HFFc6 (cell line): ENCODE data around the gene IAPP. TPM values are rescaled to one million over a fixed set of nuclear protein-coding genes. Genes with fewer than 3 reads are reported as not detected.
"Not testable (repeated sequence)": the region's sequence is repeated elsewhere in the genome, so short reads cannot be mapped to it uniquely, and the experiment has no call there.

Source experiments
- DNase-seq: peaks from one replicate; pipeline ENCODE4 v3.0.0-alpha.2; 2018
- H3K27ac Mint-ChIP-seq: 2 replicates; pipeline ENCODE4 v1.8.0; 2020; ENCODE audit warnings: mild to moderate bottlenecking, mixed read lengths
- H3K27me3 Mint-ChIP-seq: 2 replicates; pipeline ENCODE4 v1.8.0; 2021; ENCODE audit warnings: mild to moderate bottlenecking, moderate library complexity, mixed read lengths; ENCODE audit not compliant: insufficient read depth
- H3K36me3 Mint-ChIP-seq: 2 replicates; pipeline ENCODE4 v1.8.0; 2021; ENCODE audit warnings: low read depth, mixed read lengths
- H3K4me1 Mint-ChIP-seq: 2 replicates; pipeline ENCODE4 v1.8.0; 2020; ENCODE audit warnings: low read depth, mixed read lengths
- H3K4me3 Mint-ChIP-seq: 2 replicates; pipeline ENCODE4 v1.8.0; 2020; ENCODE audit warnings: mild to moderate bottlenecking, moderate library complexity, mixed read lengths
- H3K9me3 Mint-ChIP-seq: 2 replicates; pipeline ENCODE4 v1.8.0; 2020; ENCODE audit warnings: mild to moderate bottlenecking, mixed read lengths
- CTCF ChIP-seq: fragments of 200-600 bp; sonication (generic); IDR thresholded peaks from 2 replicates; pipeline ENCODE4 v1.5.0; 2021; ENCODE audit warnings: antibody characterized with exemption, mild to moderate bottlenecking
- total RNA-seq, 6 experiments: library from RNA; stranded (reverse); fragmentation: NEBNext Ultra II Directional; extraction: Animal tissue kit (Norgen Biotek cat#: 25700); gene quantifications; 2 replicates in 1 of 6; 3 replicates in 5 of 6; pipeline ENCODE4 v1.2.3, GENCODE V29; 2021

The IAPP gene
- total RNA-seq, 6 experiments from 2014 or later: not detected

GRCh38 chr12:21379218-21379617 is 6.5 kb downstream of the IAPP start:
- no peak overlapping the region for H3K4me3 Mint-ChIP-seq
- no peak for DNase-seq
- no peak for TF ChIP-seq CTCF
- no peaks in the 10 kb centered on the region; the same call in none of the 2 replicates for H3K27me3 Mint-ChIP-seq
- no peaks in the 10 kb centered on the region for H3K9me3 Mint-ChIP-seq
- H3K27ac Mint-ChIP-seq: no peak overlapping the region
- no peaks in the 10 kb centered on the region for H3K4me1 Mint-ChIP-seq
- no peaks in the 10 kb centered on the region for H3K36me3 Mint-ChIP-seq

GRCh38 chr12:21381320-21381719 is 8.6 kb downstream of the IAPP start:
- not testable (repeated sequence) for DNase-seq, H3K9me3 Mint-ChIP-seq, H3K27ac Mint-ChIP-seq, H3K4me1 Mint-ChIP-seq, H3K27me3 Mint-ChIP-seq, H3K4me3 Mint-ChIP-seq, H3K36me3 Mint-ChIP-seq

GRCh38 chr12:21384261-21384660 is 11.6 kb downstream of the IAPP start:
- Mint-ChIP-seq H3K4me3 (no peak overlapping the region), H3K9me3 (no peaks in the 10 kb centered on the region), H3K4me1 (no peaks in the 10 kb centered on the region), H3K27me3 (no peaks in the 10 kb centered on the region; the same call in 1 of the 2 replicates), H3K27ac (no peak overlapping the region), H3K36me3 (no peaks in the 10 kb centered on the region)
- no peak for TF ChIP-seq CTCF
- DNase-seq: no peak

- Mint-ChIP-seq H3K4me3 (no peak overlapping the region), H3K9me3 (no peaks in the 10 kb centered on the region), H3K27ac (no peak overlapping the region), H3K36me3 (no peaks in the 10 kb centered on the region), H3K4me1 (no peaks in the 10 kb centered on the region), H3K27me3 (no peaks in the 10 kb centered on the region; the same call in 1 of the 2 replicates)
- no peak for DNase-seq
- TF ChIP-seq CTCF: no peak
These were observed 14.5 kb downstream of the IAPP start for GRCh38 chr12:21387174-21387573.

GRCh38 chr12:21392384-21392783 is 19.7 kb downstream of the IAPP start:
- no peak for TF ChIP-seq CTCF
- H3K4me1 Mint-ChIP-seq: no peaks in the 10 kb centered on the region
- no peaks in the 10 kb centered on the region for H3K9me3 Mint-ChIP-seq
- H3K36me3 Mint-ChIP-seq: no peaks in the 10 kb centered on the region
- H3K27me3 Mint-ChIP-seq: peaks cover 11% of the 10 kb centered on the region
- no peak overlapping the region for H3K27ac Mint-ChIP-seq
- no peak for DNase-seq
- no peak overlapping the region for H3K4me3 Mint-ChIP-seq

GRCh38 chr12:21394828-21395626 is 22.3 kb downstream of the IAPP start:
- H3K36me3 Mint-ChIP-seq, H3K9me3 Mint-ChIP-seq, H3K4me1 Mint-ChIP-seq, H3K4me3 Mint-ChIP-seq, DNase-seq, H3K27ac Mint-ChIP-seq: not testable (repeated sequence)
- peaks cover 11% of the 10 kb centered on the region for H3K27me3 Mint-ChIP-seq
